ENCODE measurements around the gene NR2F1-AS1.

Gene NR2F1-AS1

GRCh38 chr5:93595420-93596147 is 14.6 kb upstream of the NR2F1-AS1 start:
- WGBS (ENCODE audit: insufficient coverage, insufficient read length) = no CpG with 5 or more reads among the region's 29 CpGs

GRCh38 chr5:93594591-93595419 is 13.8 kb upstream of the NR2F1-AS1 start:
- no peak for DNase-seq (ENCODE audit: low read depth, low spot score)
- no peaks in the 10 kb centered on the region for H3K36me3 ChIP-seq (ENCODE audit: control insufficient read depth, insufficient read depth, low read length)
- H3K27ac ChIP-seq (ENCODE audit: low read length) = no peak overlapping the region
- no CpG with 5 or more reads among the region's 37 CpGs for WGBS (ENCODE audit: insufficient coverage, insufficient read length)
- peaks cover 9% of the 10 kb centered on the region for H3K4me1 ChIP-seq (ENCODE audit: control insufficient read depth, insufficient read depth, low read length)
- no peak overlapping the region for H3K4me3 ChIP-seq (ENCODE audit: low read length)
- peaks cover 94% of the 10 kb centered on the region for H3K27me3 ChIP-seq (ENCODE audit: control insufficient read depth, insufficient read depth, low read length)
- H3K9me3 ChIP-seq (ENCODE audit: control insufficient read depth, insufficient read depth, low read length) = no peaks in the 10 kb centered on the region

More at GRCh38 chr5:93595420-93596147, 14.6 kb upstream of the NR2F1-AS1 start:
- H3K27ac ChIP-seq (ENCODE audit: low read length) = no peak overlapping the region
- no peaks in the 10 kb centered on the region for H3K36me3 ChIP-seq (ENCODE audit: control insufficient read depth, insufficient read depth, low read length)
- H3K4me1 ChIP-seq (ENCODE audit: control insufficient read depth, insufficient read depth, low read length) = peaks cover 9% of the 10 kb centered on the region
- DNase-seq (ENCODE audit: low read depth, low spot score) = no peak
- no peaks in the 10 kb centered on the region for H3K9me3 ChIP-seq (ENCODE audit: control insufficient read depth, insufficient read depth, low read length)
- H3K4me3 ChIP-seq (ENCODE audit: low read length) = no peak overlapping the region
- H3K27me3 ChIP-seq (ENCODE audit: control insufficient read depth, insufficient read depth, low read length) = peaks cover 92% of the 10 kb centered on the region

GRCh38 chr5:93593476-93594131 is 12.6 kb upstream of the NR2F1-AS1 start:
- H3K27me3 ChIP-seq (ENCODE audit: control insufficient read depth, insufficient read depth, low read length) = peaks cover 94% of the 10 kb centered on the region
- no peak overlapping the region for H3K27ac ChIP-seq (ENCODE audit: low read length)
- WGBS (ENCODE audit: insufficient coverage, insufficient read length) = no CpG with 5 or more reads among the region's 30 CpGs
- no peaks in the 10 kb centered on the region for H3K36me3 ChIP-seq (ENCODE audit: control insufficient read depth, insufficient read depth, low read length)
- no peaks in the 10 kb centered on the region for H3K9me3 ChIP-seq (ENCODE audit: control insufficient read depth, insufficient read depth, low read length)
- H3K4me1 ChIP-seq (ENCODE audit: control insufficient read depth, insufficient read depth, low read length) = peaks cover 8% of the 10 kb centered on the region
- DNase-seq (ENCODE audit: low read depth, low spot score) = no peak
- no peak overlapping the region for H3K4me3 ChIP-seq (ENCODE audit: low read length)

- no peak for DNase-seq (ENCODE audit: low read depth, low spot score)
- H3K9me3 ChIP-seq (ENCODE audit: control insufficient read depth, insufficient read depth, low read length) = no peaks in the 10 kb centered on the region
- H3K36me3 ChIP-seq (ENCODE audit: control insufficient read depth, insufficient read depth, low read length) = no peaks in the 10 kb centered on the region; the same call in 1 of the 2 replicates
- no peak overlapping the region for H3K27ac ChIP-seq (ENCODE audit: low read length)
- no CpG with 5 or more reads among the region's 5 CpGs for WGBS (ENCODE audit: insufficient coverage, insufficient read length)
- peaks cover 93% of the 10 kb centered on the region for H3K27me3 ChIP-seq (ENCODE audit: control insufficient read depth, insufficient read depth, low read length)
- peaks cover 6% of the 10 kb centered on the region for H3K4me1 ChIP-seq (ENCODE audit: control insufficient read depth, insufficient read depth, low read length)
- H3K4me3 ChIP-seq (ENCODE audit: low read length) = no peak overlapping the region
Measured at GRCh38 chr5:93592883-93593282, 11.9 kb upstream of the NR2F1-AS1 start.

- H3K9me3 ChIP-seq (ENCODE audit: control insufficient read depth, insufficient read depth, low read length) = no peaks in the 10 kb centered on the region
- H3K36me3 ChIP-seq (ENCODE audit: control insufficient read depth, insufficient read depth, low read length) = no peaks in the 10 kb centered on the region; the same call in 1 of the 2 replicates
- DNase-seq (ENCODE audit: low read depth, low spot score) = no peak
- H3K27ac ChIP-seq (ENCODE audit: low read length) = no peak overlapping the region
- H3K27me3 ChIP-seq (ENCODE audit: control insufficient read depth, insufficient read depth, low read length) = peaks cover 90% of the 10 kb centered on the region
- WGBS (ENCODE audit: insufficient coverage, insufficient read length) = no CpG with 5 or more reads among the region's 4 CpGs
- H3K4me3 ChIP-seq (ENCODE audit: low read length) = no peak overlapping the region
- H3K4me1 ChIP-seq (ENCODE audit: control insufficient read depth, insufficient read depth, low read length) = peaks cover 6% of the 10 kb centered on the region
Measured at GRCh38 chr5:93591323-93591945, 10.4 kb upstream of the NR2F1-AS1 start.

GRCh38 chr5:93590493-93590892 is 9.5 kb upstream of the NR2F1-AS1 start:
- H3K27me3 ChIP-seq (ENCODE audit: control insufficient read depth, insufficient read depth, low read length) = peaks cover 88% of the 10 kb centered on the region
- no peaks in the 10 kb centered on the region for H3K9me3 ChIP-seq (ENCODE audit: control insufficient read depth, insufficient read depth, low read length)
- DNase-seq (ENCODE audit: low read depth, low spot score) = no peak
- peaks cover 4% of the 10 kb centered on the region; the same call in 1 of the 2 replicates for H3K4me1 ChIP-seq (ENCODE audit: control insufficient read depth, insufficient read depth, low read length)
- WGBS (ENCODE audit: insufficient coverage, insufficient read length) = no CpG with 5 or more reads among the region's 3 CpGs
- H3K36me3 ChIP-seq (ENCODE audit: control insufficient read depth, insufficient read depth, low read length) = no peaks in the 10 kb centered on the region; the same call in 1 of the 2 replicates
- no peak overlapping the region for H3K4me3 ChIP-seq (ENCODE audit: low read length)
- H3K27ac ChIP-seq (ENCODE audit: low read length) = no peak overlapping the region

GRCh38 chr5:93589829-93590215 is 8.8 kb upstream of the NR2F1-AS1 start:
- peaks cover 85% of the 10 kb centered on the region for H3K27me3 ChIP-seq (ENCODE audit: control insufficient read depth, insufficient read depth, low read length)
- WGBS (ENCODE audit: insufficient coverage, insufficient read length) = no CpG with 5 or more reads among the region's 2 CpGs
- no peaks in the 10 kb centered on the region; the same call in 1 of the 2 replicates for H3K36me3 ChIP-seq (ENCODE audit: control insufficient read depth, insufficient read depth, low read length)

GRCh38 chr5:93589152-93589828 is 8.3 kb upstream of the NR2F1-AS1 start:
- Histone ChIP-seq H3K27me3 (ENCODE audit: control insufficient read depth, insufficient read depth, low read length) (peaks cover 81% of the 10 kb centered on the region), H3K4me3 (ENCODE audit: low read length) (no peak overlapping the region), H3K4me1 (ENCODE audit: control insufficient read depth, insufficient read depth, low read length) (peaks cover 2% of the 10 kb centered on the region; the same call in 1 of the 2 replicates), H3K36me3 (ENCODE audit: control insufficient read depth, insufficient read depth, low read length) (no peaks in the 10 kb centered on the region; the same call in 1 of the 2 replicates), H3K9me3 (ENCODE audit: control insufficient read depth, insufficient read depth, low read length) (no peaks in the 10 kb centered on the region), H3K27ac (ENCODE audit: low read length) (no peak overlapping the region)
- DNase-seq (ENCODE audit: low read depth, low spot score) = no peak
- no CpG with 5 or more reads among the region's 6 CpGs for WGBS (ENCODE audit: insufficient coverage, insufficient read length)

More at GRCh38 chr5:93589829-93590215, 8.8 kb upstream of the NR2F1-AS1 start:
- no peak for DNase-seq (ENCODE audit: low read depth, low spot score)
- H3K4me1 ChIP-seq (ENCODE audit: control insufficient read depth, insufficient read depth, low read length) = peaks cover 3% of the 10 kb centered on the region; the same call in 1 of the 2 replicates
- H3K4me3 ChIP-seq (ENCODE audit: low read length) = no peak overlapping the region
- H3K27ac ChIP-seq (ENCODE audit: low read length) = no peak overlapping the region
- no peaks in the 10 kb centered on the region for H3K9me3 ChIP-seq (ENCODE audit: control insufficient read depth, insufficient read depth, low read length)

GRCh38 chr5:93588352-93589151 is 7.5 kb upstream of the NR2F1-AS1 start:
- no peak for DNase-seq (ENCODE audit: low read depth, low spot score)
- Histone ChIP-seq H3K9me3 (ENCODE audit: control insufficient read depth, insufficient read depth, low read length) (no peaks in the 10 kb centered on the region), H3K27me3 (ENCODE audit: control insufficient read depth, insufficient read depth, low read length) (peaks cover 78% of the 10 kb centered on the region), H3K4me3 (ENCODE audit: low read length) (no peak overlapping the region), H3K36me3 (ENCODE audit: control insufficient read depth, insufficient read depth, low read length) (no peaks in the 10 kb centered on the region; the same call in 1 of the 2 replicates), H3K4me1 (ENCODE audit: control insufficient read depth, insufficient read depth, low read length) (peaks cover 1% of the 10 kb centered on the region; the same call in 1 of the 2 replicates), H3K27ac (ENCODE audit: low read length) (no peak overlapping the region)
- WGBS (ENCODE audit: insufficient coverage, insufficient read length) = no CpG with 5 or more reads among the region's 78 CpGs

Measured in iPS DF 6.9 (cell line).